A673 (cell line): ENCODE results near the gene SHISA8.

Source experiments
- EZH2 ChIP-seq: fragments of 200-600 bp; sonication (generic); IDR thresholded peaks from 2 replicates; pipeline ENCODE4 v1.6.1; 2017; ENCODE audit warnings: borderline replicate concordance, low read depth, mild to moderate bottlenecking, mixed read lengths, antibody characterized with exemption, low read length; ENCODE audit not compliant: poor library complexity, severe bottlenecking
- TF ChIP-seq, protein P1 (sequence below): fragments of 300-800, 200-600 bp; sonication (generic); conservative IDR thresholded peaks from 2 replicates; pipeline ENCODE4 v1.5.1; 2017; ENCODE audit warnings: low read depth, mild to moderate bottlenecking, antibody characterized with exemption, low read length, moderate library complexity, mixed read lengths

DNA sequence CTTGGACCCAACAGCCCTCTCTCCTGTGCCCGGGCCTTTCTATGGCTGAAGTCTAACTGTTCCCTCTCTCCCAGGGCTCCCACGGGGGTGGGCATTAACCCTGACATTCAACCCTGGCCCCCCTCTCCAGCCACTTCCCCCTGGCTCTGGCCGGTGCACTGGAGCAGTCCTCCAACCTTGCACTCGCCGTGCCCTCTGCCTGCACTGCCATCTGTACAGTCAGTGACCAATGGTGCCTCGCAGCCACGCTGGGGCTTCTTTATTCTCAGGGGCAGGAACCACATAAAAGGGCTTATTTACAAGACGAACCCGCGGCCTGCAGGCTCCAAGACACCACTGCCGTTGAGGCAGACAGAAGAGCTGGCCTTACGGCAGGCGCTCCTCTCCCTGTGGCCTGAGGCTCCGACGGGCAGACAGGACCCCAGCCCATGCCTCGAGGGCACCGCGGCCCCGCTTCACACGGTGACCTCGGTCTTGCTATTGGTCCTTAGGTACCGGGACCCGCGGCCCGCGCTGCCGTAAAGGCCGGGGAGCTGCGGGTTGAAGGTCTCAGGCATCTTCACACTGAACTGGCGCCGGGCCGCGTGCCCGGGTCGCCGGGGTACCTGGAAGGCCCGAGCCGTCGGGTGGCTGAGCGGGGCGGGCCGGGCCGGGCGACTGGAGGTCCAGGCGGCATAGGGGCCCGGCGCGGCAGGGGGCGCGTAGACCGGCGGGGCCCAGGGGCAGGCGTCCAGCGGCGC is 5.4 kb downstream of the SHISA8 start:
- TF ChIP-seq, protein P1, sequence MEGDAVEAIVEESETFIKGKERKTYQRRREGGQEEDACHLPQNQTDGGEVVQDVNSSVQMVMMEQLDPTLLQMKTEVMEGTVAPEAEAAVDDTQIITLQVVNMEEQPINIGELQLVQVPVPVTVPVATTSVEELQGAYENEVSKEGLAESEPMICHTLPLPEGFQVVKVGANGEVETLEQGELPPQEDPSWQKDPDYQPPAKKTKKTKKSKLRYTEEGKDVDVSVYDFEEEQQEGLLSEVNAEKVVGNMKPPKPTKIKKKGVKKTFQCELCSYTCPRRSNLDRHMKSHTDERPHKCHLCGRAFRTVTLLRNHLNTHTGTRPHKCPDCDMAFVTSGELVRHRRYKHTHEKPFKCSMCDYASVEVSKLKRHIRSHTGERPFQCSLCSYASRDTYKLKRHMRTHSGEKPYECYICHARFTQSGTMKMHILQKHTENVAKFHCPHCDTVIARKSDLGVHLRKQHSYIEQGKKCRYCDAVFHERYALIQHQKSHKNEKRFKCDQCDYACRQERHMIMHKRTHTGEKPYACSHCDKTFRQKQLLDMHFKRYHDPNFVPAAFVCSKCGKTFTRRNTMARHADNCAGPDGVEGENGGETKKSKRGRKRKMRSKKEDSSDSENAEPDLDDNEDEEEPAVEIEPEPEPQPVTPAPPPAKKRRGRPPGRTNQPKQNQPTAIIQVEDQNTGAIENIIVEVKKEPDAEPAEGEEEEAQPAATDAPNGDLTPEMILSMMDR: no peak
- no peak for TF ChIP-seq EZH2
